Measurements from ENCODE around the gene DNMT3B. TPM values are rescaled to one million over a fixed set of nuclear protein-coding genes. Genes with fewer than 3 reads are reported as not detected.
A peak's percentile ranks its signal among the peaks of the same experiment; 100 is the strongest.
"Not testable (repeated sequence)": the region's sequence is repeated elsewhere in the genome, so short reads cannot be mapped to it uniquely, and the experiment has no call there.

Gene DNMT3B
- polyA plus RNA-seq, 1 donor = 2.4 TPM

DNA sequence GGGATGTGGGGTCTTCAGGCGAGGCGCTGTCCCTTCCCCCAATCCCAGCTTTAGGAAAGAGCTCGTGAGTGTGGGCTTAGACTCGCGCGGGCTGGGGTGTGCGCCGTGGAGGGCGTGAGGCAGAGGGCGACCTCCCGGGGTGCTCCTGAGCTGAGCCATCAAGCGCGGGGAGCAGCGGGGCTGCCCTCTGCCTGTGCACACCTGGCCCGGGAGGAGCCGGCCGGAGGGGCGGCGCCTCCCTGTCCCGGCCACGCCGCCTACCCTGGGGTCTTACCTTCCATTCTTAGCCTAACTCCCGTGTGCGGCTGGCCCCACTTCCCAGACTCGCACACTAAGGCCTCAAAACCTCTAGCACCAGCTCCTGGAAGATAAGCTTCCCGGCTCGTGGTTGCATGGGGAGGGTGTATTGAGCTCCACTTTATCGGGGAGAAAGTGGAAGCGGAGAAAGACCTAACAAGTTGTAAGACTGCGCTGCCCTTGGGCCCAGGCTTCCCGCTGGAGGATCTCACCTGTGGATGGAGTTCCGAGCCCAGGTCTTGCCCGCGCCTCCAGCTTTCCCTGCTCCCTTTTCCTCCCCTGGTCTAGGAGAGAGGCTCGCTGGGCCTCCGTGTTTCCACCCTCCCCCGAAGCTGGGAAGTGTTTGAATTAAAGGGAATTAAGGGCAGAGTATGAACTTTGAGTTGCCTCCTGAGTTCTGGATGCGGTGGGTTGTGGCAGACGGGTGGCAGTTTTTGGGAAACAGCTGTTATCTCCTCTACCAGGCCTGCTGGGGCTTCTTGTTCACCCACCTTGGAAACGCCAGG, 1.2 kb downstream of the DNMT3B start:
- no peak overlapping the region for H3K27ac ChIP-seq (ENCODE audit: low read length)
- H3K27me3 ChIP-seq (ENCODE audit: control insufficient read depth, insufficient read depth, low read length) = no peaks in the 10 kb centered on the region
- DNase-seq = peak in 1 of 2 donors; percentile 45
- no peaks in the 10 kb centered on the region for H3K9me3 ChIP-seq (ENCODE audit: control insufficient read depth, low read depth, low read length)
- H3K4me3 ChIP-seq (ENCODE audit: low read length) = peak overlapping the region; percentile 49
- H3K4me1 ChIP-seq (ENCODE audit: control insufficient read depth, insufficient read depth, low read length) = no peaks in the 10 kb centered on the region
- H3K36me3 ChIP-seq (ENCODE audit: control insufficient read depth, insufficient read depth, low read length) = no peaks in the 10 kb centered on the region
- WGBS (ENCODE audit: insufficient coverage, low lambda C conversion rate) = no CpG with 5 or more reads among the region's 40 CpGs

DNA sequence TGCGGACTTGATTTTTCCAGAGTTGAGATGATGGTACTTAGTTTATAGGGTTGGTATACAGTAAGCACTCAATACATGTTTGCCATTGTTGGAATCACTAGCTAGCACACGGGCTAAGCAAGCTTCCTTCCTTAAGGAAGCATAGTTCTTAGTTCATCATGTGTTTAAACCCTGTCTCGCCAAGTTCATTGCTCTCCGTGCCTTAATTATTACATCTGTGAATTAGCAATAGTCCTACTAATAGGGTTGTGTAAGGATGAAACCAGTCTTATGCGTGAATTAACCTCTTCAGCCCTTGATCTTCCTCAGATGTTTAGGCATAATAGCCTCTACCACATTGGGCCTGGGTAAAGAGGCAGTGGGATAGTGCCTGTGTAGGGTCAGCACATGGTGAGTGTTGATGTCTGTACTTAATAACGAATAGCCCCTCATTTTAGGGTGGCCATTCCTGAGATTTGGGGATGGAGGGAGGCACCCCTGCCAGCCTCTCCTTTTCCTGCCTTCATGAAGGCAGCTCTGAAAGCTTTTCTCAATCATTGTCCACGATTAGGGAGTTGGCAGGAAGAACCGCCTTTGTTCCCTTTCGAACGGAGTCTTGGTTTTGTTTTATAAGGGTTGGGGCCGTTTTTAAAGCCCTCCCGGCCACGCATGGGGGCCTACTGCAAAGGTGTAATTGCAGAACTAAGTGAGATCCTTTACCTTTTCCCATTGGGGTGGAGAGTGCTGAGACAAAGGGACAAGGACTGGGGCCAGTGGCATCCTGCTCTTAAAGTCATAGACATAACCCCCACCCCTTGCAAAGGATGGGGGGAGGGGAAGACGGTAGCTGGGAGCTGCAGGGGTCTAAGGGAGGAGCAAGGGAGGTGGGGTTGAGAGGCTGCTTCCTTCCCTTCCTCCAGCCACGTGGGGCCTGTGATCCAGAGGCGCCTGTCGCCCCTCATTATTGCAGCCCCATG, 2.1 kb downstream of the DNMT3B start:
- Histone ChIP-seq H3K4me1 (ENCODE audit: control insufficient read depth, insufficient read depth, low read length) (no peaks in the 10 kb centered on the region), H3K4me3 (ENCODE audit: low read length) (no peak overlapping the region), H3K27ac (ENCODE audit: low read length) (no peak overlapping the region), H3K27me3 (ENCODE audit: control insufficient read depth, insufficient read depth, low read length) (no peaks in the 10 kb centered on the region), H3K9me3 (ENCODE audit: control insufficient read depth, low read depth, low read length) (no peaks in the 10 kb centered on the region), H3K36me3 (ENCODE audit: control insufficient read depth, insufficient read depth, low read length) (no peaks in the 10 kb centered on the region)
- no peak for DNase-seq
- no CpG with 5 or more reads among the region's 17 CpGs for WGBS (ENCODE audit: insufficient coverage, low lambda C conversion rate)

DNA sequence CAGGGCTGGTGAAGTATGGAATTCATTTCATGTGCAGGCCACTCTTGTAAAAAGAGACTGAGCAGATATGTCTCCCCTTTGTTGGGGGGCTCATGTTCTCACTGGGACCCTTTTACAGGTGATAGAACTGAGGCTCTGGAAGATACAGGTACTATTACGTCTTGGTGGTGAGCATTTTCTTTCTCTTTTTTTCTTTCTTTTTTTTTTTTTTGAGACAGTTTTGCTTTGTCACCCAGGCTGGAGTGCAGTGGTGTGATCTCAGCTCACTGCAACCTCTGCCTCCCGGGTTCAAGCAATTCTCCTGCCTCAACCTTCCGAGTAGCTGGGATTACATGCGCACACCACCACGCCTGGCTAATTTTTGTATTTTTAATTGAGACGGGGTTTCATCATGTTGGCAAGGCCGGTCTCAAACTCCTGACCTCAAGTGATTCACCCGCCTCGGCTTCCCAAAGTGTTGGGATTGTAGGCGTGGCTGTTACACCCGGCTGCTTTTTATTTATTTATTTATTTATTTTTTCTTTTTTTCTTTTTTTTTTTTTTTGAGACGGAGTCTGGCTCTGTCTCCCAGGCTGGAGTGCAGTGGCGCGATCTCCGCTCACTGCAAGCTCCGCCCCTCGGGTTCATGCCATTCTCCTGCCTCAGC, 3.2 kb downstream of the DNMT3B start:
- not testable (repeated sequence) for H3K9me3 ChIP-seq (ENCODE audit: control insufficient read depth, low read depth, low read length); H3K27ac ChIP-seq (ENCODE audit: low read length); H3K36me3 ChIP-seq (ENCODE audit: control insufficient read depth, insufficient read depth, low read length); DNase-seq; H3K4me1 ChIP-seq (ENCODE audit: control insufficient read depth, insufficient read depth, low read length); H3K4me3 ChIP-seq (ENCODE audit: low read length); H3K27me3 ChIP-seq (ENCODE audit: control insufficient read depth, insufficient read depth, low read length)
- WGBS (ENCODE audit: insufficient coverage, low lambda C conversion rate) = 85% methylated on average over 4 of the region's 17 CpGs

GRCh38 chr20:32767418-32768198, 5.4 kb downstream of the DNMT3B start:
- WGBS (ENCODE audit: insufficient coverage, low lambda C conversion rate) = no CpG with 5 or more reads among the region's 9 CpGs
- H3K4me3 ChIP-seq (ENCODE audit: low read length) = no peak overlapping the region
- no peak for DNase-seq
- H3K9me3 ChIP-seq (ENCODE audit: control insufficient read depth, low read depth, low read length) = no peaks in the 10 kb centered on the region
- H3K36me3 ChIP-seq (ENCODE audit: control insufficient read depth, insufficient read depth, low read length) = no peaks in the 10 kb centered on the region
- H3K4me1 ChIP-seq (ENCODE audit: control insufficient read depth, insufficient read depth, low read length) = peaks cover 4% of the 10 kb centered on the region
- no peaks in the 10 kb centered on the region for H3K27me3 ChIP-seq (ENCODE audit: control insufficient read depth, insufficient read depth, low read length)
- H3K27ac ChIP-seq (ENCODE audit: low read length) = no peak overlapping the region

- Histone ChIP-seq H3K27me3 (ENCODE audit: control insufficient read depth, insufficient read depth, low read length) (no peaks in the 10 kb centered on the region), H3K4me1 (ENCODE audit: control insufficient read depth, insufficient read depth, low read length) (peaks cover 6% of the 10 kb centered on the region), H3K36me3 (ENCODE audit: control insufficient read depth, insufficient read depth, low read length) (no peaks in the 10 kb centered on the region), H3K9me3 (ENCODE audit: control insufficient read depth, low read depth, low read length) (no peaks in the 10 kb centered on the region), H3K27ac (ENCODE audit: low read length) (no peak overlapping the region), H3K4me3 (ENCODE audit: low read length) (no peak overlapping the region)
- DNase-seq = peak in 1 of 2 donors; percentile 48
- no CpG with 5 or more reads among the region's 3 CpGs for WGBS (ENCODE audit: insufficient coverage, low lambda C conversion rate)
These were observed 9.9 kb downstream of the DNMT3B start for GRCh38 chr20:32772046-32772445.

DNA sequence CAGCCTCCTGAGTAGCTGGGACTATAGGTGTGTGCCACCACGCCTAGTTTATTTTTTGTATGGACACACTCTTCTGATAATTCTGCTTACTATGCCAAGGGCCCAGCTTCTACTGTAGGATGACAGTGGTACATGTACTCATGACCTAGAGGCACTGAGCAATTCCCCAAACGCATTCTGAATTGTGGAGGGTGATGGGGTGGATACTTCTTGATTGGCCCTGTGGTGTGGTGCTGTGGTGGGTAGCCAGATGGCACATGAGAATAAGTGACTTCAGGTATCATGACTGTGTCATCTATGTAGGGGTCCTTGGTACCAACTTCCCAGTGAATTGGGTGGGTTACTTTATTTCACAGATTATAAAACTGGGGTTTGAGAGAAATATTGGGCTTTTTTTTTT, 11.0 kb downstream of the DNMT3B start:
- peaks cover 11% of the 10 kb centered on the region for H3K4me1 ChIP-seq (ENCODE audit: control insufficient read depth, insufficient read depth, low read length)
- WGBS (ENCODE audit: insufficient coverage, low lambda C conversion rate) = no CpG with 5 or more reads among the region's 2 CpGs
- no peak for DNase-seq
- H3K4me3 ChIP-seq (ENCODE audit: low read length) = no peak overlapping the region
- no peaks in the 10 kb centered on the region for H3K36me3 ChIP-seq (ENCODE audit: control insufficient read depth, insufficient read depth, low read length)
- no peak overlapping the region for H3K27ac ChIP-seq (ENCODE audit: low read length)
- H3K27me3 ChIP-seq (ENCODE audit: control insufficient read depth, insufficient read depth, low read length) = no peaks in the 10 kb centered on the region
- no peaks in the 10 kb centered on the region for H3K9me3 ChIP-seq (ENCODE audit: control insufficient read depth, low read depth, low read length)

DNA sequence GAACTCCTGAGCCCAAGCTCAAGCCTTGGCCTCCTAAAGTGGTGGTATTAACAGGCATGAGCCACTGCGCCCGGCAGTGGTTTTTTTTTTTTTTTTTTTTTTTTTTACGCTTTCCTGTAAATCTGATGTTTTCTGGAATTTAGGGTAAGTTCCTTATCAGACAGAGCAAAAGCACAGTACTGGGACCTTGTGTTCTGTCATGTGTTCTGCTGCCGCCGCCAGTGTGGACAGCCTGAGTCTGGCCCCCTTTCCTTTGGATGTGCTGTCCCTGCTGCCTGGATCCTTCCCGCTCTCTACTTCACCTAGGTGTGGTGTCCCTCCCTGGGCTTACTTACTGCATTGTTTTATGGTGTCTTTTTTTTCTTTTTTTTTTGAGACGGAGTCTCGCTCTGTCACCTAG, 11.7 kb downstream of the DNMT3B start:
- Histone ChIP-seq H3K27ac (ENCODE audit: low read length) (no peak overlapping the region), H3K27me3 (ENCODE audit: control insufficient read depth, insufficient read depth, low read length) (no peaks in the 10 kb centered on the region), H3K9me3 (ENCODE audit: control insufficient read depth, low read depth, low read length) (no peaks in the 10 kb centered on the region), H3K36me3 (ENCODE audit: control insufficient read depth, insufficient read depth, low read length) (no peaks in the 10 kb centered on the region), H3K4me3 (ENCODE audit: low read length) (no peak overlapping the region), H3K4me1 (ENCODE audit: control insufficient read depth, insufficient read depth, low read length) (peaks cover 11% of the 10 kb centered on the region)
- DNase-seq = no peak
- WGBS (ENCODE audit: insufficient coverage, low lambda C conversion rate) = no CpG with 5 or more reads among the region's 8 CpGs

GRCh38 chr20:32775336-32775991, 13.3 kb downstream of the DNMT3B start:
- Histone ChIP-seq H3K4me3 (ENCODE audit: low read length) (no peak overlapping the region), H3K9me3 (ENCODE audit: control insufficient read depth, low read depth, low read length) (no peaks in the 10 kb centered on the region), H3K27me3 (ENCODE audit: control insufficient read depth, insufficient read depth, low read length) (no peaks in the 10 kb centered on the region), H3K27ac (ENCODE audit: low read length) (no peak overlapping the region), H3K36me3 (ENCODE audit: control insufficient read depth, insufficient read depth, low read length) (no peaks in the 10 kb centered on the region), H3K4me1 (ENCODE audit: control insufficient read depth, insufficient read depth, low read length) (peaks cover 11% of the 10 kb centered on the region)
- no CpG with 5 or more reads among the region's 10 CpGs for WGBS (ENCODE audit: insufficient coverage, low lambda C conversion rate)
- DNase-seq = no peak

GRCh38 chr20:32777177-32777956, 15.2 kb downstream of the DNMT3B start:
- H3K4me3 ChIP-seq (ENCODE audit: low read length) = no peak overlapping the region
- no peak overlapping the region for H3K27ac ChIP-seq (ENCODE audit: low read length)
- H3K27me3 ChIP-seq (ENCODE audit: control insufficient read depth, insufficient read depth, low read length) = no peaks in the 10 kb centered on the region
- H3K9me3 ChIP-seq (ENCODE audit: control insufficient read depth, low read depth, low read length) = no peaks in the 10 kb centered on the region
- H3K4me1 ChIP-seq (ENCODE audit: control insufficient read depth, insufficient read depth, low read length) = peaks cover 8% of the 10 kb centered on the region
- H3K36me3 ChIP-seq (ENCODE audit: control insufficient read depth, insufficient read depth, low read length) = no peaks in the 10 kb centered on the region
- no peak for DNase-seq
- WGBS (ENCODE audit: insufficient coverage, low lambda C conversion rate) = no CpG with 5 or more reads among the region's 8 CpGs

Measured in large intestine (tissue), 3 donors.